HG02884 (cell line): ENCODE measurements around the gene MYLK.

Source experiments
- ATAC-seq: cut with Tn5 transposase; IDR thresholded peaks from one replicate; pipeline ENCODE4 v1.9.1; 2021; ENCODE audit warnings: mild to moderate bottlenecking, moderate library complexity; ENCODE audit not compliant: unreplicated experiment

The MYLK gene

DNA sequence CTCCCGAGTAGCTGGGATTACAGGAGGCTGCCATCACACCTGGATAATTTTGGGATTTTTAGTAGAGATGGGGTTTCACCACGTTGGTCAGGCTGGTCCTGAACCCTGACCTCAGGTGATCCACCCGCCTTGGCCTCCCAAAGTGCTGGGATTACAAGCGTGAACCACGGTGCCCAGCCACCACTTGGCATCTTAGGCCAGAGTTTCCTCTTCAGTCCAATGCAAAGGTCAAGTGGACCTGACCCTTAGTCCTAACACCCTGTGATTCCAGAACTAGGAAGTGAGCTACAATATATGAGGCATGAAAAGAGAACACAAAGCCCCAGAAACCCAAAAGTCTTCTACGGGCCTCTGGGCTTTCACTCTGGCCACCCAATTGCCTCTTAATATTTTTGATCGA, 5.3 kb downstream of the MYLK start:
- ATAC-seq = no peak

DNA sequence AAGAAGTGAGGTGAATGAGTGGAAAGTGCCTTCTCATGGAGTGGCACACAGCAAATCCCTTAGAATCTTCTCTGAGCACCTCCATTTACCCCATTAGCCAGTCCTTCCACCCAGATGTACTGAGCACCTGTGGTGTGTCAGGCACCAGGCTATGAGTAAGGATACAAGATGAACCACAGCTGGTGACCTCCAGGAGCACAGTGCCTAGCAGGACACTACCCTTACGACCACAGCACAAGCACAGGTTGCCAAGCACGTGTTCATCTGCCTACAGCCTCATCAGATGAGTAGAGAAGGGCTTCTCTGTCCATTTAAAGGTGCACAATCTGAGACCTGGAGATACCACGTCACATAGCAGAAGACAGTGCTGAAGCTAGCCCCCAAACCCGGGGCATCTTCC, 6.2 kb downstream of the MYLK start:
- ATAC-seq = no peak

DNA sequence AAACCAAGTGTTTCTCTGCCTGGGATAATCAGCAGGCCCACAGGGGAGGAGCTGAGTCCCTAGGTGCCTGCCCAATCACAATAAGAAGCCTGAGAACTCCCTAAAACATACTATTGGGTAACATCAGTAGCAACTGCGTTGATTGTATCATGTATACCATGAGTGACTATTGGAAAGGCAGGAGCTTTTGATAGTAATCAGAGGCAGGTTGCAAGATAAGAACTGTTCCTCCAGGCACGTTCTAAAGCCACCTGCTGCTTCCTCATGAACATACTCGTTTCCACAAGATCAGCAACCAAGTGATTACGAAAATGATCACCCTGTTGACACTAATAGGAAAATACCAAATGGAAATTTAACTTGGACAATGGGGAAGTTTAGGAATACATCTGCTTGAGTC, 6.7 kb downstream of the MYLK start:
- no peak for ATAC-seq

DNA sequence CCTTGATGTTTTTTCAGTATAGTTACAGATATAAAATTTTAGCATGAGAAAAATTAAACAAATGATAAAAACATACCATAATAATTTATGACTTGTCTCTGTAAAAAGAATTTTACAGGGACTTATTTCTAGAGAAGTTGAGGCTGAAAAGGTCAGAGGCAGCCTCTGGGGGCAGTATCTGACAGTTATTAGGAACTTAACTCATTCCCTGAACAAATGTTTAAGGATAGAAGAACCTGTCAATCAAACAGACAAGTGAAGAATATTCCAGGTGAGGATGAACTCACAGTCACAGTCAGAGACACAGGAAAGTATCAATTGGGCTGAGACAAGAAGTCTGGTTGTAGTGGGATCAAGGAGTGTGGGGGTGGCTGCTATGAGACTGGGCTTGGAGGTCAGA, 7.3 kb downstream of the MYLK start:
- ATAC-seq = no peak

GRCh38 chr3:123872621-123873020, 11.5 kb downstream of the MYLK start:
- no peak for ATAC-seq

DNA sequence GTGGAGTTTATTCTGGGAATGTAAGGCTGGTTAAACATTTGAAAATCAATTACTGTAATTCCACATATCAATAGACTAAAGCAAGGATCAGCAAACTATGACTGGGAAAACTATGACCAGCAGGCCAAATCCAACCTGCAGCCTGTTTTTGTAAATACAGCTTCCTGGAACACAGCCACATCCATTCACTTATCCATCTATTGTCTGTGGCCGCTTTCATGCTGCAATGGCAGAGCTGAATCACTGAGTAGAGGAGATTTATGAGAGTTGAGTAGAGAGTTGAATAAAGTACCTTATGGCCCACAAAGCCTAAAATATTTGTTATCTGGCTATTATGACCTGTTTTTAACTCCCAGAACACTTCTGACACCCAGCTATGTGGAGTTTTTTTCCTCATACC, 12.2 kb downstream of the MYLK start:
- no peak for ATAC-seq

GRCh38 chr3:123870033-123870432, 14.1 kb downstream of the MYLK start:
- ATAC-seq = no peak

DNA sequence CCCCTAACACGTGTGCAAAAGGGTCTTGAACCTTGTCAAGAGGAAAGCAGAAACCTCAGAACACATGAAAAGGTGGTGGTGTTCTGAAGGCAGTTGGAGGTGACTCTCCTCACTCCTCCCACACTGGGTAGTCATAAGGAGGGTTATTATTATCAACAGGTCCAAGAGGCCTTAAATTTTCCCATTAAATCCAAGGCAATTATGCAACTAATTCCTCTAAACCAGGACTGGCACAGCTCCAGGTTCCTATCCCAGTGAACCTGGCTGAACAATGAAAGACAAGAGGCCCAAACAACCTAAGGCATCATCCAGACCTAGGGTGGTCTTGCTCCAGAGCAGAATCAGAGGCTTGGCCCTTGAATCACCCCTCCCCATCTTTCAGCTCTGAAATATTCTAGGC, 15.0 kb downstream of the MYLK start:
- ATAC-seq = no peak

- no peak for ATAC-seq
Observed at GRCh38 chr3:123864706-123865105, 19.4 kb downstream of the MYLK start.

GRCh38 chr3:123862152-123862551, 22.0 kb downstream of the MYLK start:
- ATAC-seq = no peak

DNA sequence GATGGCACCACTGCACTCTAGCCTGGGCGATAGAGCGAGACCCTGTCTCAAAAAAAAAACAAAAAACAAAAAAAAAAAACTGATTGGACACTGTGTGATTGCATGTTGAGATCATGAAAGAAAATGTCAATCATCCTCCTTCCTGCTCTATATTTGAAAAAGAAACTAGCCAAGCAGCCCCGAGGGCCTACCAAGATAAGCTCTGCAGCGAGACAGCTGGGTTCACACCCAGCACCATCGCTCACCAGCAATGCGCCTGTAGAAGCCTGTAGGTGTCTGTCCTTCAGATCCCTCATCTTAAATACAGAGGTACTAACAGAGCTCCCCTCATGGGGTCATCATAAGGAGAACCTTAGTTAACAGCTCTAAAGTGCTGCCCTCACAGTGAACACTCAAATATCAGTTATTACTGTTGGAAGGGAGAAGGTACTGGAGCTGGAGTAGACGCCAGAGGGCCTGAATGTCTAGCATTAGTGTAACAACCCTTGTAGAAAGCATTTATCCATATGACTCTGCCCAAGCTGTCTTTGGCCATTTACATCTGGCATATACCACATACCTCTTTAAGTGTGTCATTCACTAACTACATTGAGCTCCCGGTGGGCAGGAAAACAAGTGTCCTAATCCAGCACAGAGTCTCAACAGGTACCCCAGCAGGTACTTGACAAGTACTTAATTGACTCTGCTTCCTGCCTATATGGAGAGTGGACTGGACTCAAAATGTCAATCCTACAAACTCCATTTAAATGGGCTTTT, 22.9 kb downstream of the MYLK start:
- no peak for ATAC-seq

GRCh38 chr3:123859177-123859576, 25.0 kb downstream of the MYLK start:
- ATAC-seq = no peak

DNA sequence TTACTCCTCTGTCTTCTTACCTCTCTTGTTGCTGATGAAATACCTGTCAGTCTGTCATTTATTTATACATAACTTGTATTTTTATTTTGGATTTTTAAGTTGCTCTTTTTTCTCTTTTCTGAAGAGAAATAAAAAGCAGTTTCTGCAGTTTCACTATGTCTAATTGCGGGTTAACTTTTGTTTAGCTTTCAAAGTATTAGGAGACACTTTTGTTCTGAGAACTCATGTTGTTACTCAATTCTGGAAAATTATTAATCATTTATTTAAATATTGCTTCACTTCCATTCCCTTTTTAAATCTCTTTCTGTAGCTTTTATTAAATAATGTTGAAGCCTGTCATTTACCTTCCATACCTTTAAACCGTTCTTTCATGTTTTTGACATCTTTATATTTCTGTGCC, 29.2 kb downstream of the MYLK start:
- ATAC-seq = no peak

GRCh38 chr3:123853686-123854372, 30.3 kb downstream of the MYLK start:
- no peak for ATAC-seq

- ATAC-seq = no peak
Observed at GRCh38 chr3:123847209-123847608, 36.9 kb downstream of the MYLK start.

- ATAC-seq = no peak
Observed at GRCh38 chr3:123843668-123844067, 40.5 kb downstream of the MYLK start.

DNA sequence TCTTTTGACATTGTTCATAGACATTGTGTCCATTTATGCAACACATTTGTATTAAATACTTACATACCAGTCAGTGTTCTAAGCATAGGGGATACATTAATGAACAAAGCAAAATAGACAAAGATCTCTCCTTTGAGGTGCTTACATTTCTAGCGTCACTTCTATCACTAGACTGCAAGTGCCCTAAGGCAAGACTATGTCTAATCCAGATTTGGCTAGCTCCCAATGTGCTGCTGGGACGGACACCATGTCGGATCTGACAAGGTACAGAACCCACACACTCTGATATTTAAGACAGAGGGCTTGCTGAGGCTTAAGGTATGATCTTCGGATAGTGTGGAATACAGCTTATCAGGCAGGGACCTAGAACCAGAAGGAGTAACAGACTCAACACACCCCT, 41.4 kb downstream of the MYLK start:
- no peak for ATAC-seq

DNA sequence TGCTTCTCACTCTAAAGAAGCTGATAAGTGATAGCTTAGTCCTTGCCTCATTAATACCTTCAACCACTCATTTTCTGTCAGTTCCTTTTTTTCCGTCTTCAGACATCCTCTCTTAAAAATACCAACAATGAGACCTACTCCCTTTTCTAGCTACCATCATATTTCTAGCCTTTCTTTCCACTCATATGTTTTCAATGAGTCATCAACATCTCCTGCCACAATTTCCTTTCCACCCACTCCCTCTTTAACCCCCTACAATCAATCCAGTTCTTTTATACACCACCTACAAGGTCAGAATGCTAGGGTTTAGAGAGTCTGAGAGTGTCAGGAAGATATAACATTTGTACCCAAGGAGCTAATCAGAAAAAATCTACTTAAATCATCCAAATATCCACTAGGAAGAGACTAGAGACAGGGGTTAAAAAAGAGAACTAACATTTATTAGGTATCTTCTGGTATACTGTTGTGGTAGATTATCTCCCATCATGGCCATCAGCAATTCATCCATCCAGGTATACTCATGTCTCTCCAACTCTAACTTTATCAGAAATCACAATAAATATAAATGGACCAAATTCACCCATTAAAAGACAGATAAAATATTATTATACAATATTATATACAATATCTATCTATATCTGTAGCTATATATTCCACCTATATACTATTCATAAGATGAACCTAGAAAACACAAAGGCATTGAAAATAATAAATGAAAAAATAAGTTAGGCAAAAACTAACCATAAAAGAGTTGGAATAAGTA, 42.5 kb downstream of the MYLK start:
- no peak for ATAC-seq

DNA sequence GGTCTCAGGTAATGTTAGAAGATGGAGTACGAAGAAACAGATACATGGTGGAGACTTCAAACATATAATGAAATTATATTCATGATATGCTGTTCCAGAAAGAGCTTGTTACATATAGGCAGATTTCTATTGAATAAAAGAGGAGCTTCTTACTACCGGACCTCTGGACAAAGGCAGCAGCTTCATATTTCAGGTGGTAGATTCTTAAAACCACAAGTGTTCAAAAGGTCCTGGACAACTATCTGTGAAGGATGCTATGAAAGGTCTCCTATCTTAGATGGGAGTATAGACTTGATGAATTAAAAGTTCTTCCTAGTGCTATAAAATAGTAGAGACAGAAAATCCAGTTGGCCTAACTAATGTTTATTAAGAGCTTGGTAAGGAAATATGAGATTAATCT, 43.2 kb downstream of the MYLK start:
- no peak for ATAC-seq

DNA sequence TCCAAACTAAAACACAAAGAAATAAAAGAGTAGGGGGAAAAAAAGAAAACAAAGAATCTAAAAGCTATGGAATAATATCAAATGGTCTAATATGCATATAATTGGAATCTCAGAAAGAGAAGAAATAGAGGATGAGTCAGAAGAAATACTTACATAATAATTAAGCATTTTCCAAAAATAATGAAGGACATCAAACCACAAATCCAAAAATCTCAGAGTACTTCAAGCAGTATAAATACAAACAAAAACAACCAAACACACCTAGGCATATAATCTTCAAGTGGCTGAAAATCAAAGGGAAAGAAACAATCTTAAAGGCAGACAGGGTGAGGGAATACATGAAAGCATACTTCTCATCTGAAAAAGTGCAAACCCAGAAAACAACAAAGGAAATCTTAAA, 46.3 kb downstream of the MYLK start:
- ATAC-seq = no peak

DNA sequence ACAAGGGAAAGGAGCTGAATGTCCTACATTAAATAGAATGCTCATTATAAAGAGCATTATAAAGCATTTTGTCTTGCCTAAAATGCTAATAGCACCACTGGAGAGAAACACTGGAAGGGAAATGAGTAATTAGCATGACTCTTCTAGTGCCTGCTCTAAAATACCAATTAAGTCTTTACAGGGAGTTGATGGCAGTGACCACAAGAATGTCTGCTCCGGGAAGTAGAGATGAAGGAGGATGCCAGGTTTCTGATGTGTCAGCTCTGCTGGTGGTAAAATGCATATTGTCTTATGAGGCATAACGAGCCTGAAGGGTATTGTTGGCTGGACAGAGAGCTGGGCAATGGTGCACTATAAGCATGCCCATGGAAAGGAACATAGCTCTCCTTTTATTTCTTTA, 49.5 kb downstream of the MYLK start:
- no peak for ATAC-seq

GRCh38 chr3:123833398-123833785, 50.7 kb downstream of the MYLK start:
- ATAC-seq = no peak
